ENCODE data around the gene P2RY14.

The P2RY14 gene

GRCh38 chr3:151219056-151219455 lies 59.3 kb downstream of the P2RY14 start:
- FAIRE-seq (no peak), DNase-seq (ENCODE audit: insufficient read length, low spot score) (no peak)

- no peak for FAIRE-seq
- DNase-seq (ENCODE audit: insufficient read length, low spot score): no peak
Measured at GRCh38 chr3:151218136-151218535, 60.2 kb downstream of the P2RY14 start.

- DNase-seq (ENCODE audit: insufficient read length, low spot score) (no peak), FAIRE-seq (no peak)
Measured at GRCh38 chr3:151216641-151217607, 61.4 kb downstream of the P2RY14 start.

GRCh38 chr3:151214459-151214858 lies 63.9 kb downstream of the P2RY14 start:
- DNase-seq (ENCODE audit: insufficient read length, low spot score) (no peak), FAIRE-seq (no peak)

- DNase-seq (ENCODE audit: insufficient read length, low spot score): no peak
- no peak for FAIRE-seq
Measured at GRCh38 chr3:151213881-151214280, 64.5 kb downstream of the P2RY14 start.

GRCh38 chr3:151213151-151213550 lies 65.2 kb downstream of the P2RY14 start:
- FAIRE-seq (no peak), DNase-seq (ENCODE audit: insufficient read length, low spot score) (no peak)

GRCh38 chr3:151210676-151211381 lies 67.5 kb downstream of the P2RY14 start:
- FAIRE-seq: no peak

GRCh38 chr3:151209654-151210053 lies 68.7 kb downstream of the P2RY14 start:
- DNase-seq (ENCODE audit: insufficient read length, low spot score) (no peak), FAIRE-seq (no peak)

More at GRCh38 chr3:151210676-151211381, 67.5 kb downstream of the P2RY14 start:
- no peak for DNase-seq (ENCODE audit: insufficient read length, low spot score)

- FAIRE-seq: no peak
- DNase-seq (ENCODE audit: insufficient read length, low spot score): no peak
Measured at GRCh38 chr3:151206201-151206600, 72.1 kb downstream of the P2RY14 start.

- no peak for DNase-seq (ENCODE audit: insufficient read length, low spot score)
- no peak for FAIRE-seq
Measured at GRCh38 chr3:151205482-151205881, 72.9 kb downstream of the P2RY14 start.

- DNase-seq (ENCODE audit: insufficient read length, low spot score): no peak
- no peak for FAIRE-seq
Measured at GRCh38 chr3:151204530-151205402, 73.6 kb downstream of the P2RY14 start.

GRCh38 chr3:151203051-151203420 lies 75.3 kb downstream of the P2RY14 start, which contains the start of gene GPR171:
GPR171 (minus strand) TSS chr3:151203216; CDS start chr3:151199386, 3,830 bp downstream.
- no peak for DNase-seq (ENCODE audit: insufficient read length, low spot score)
- no peak for FAIRE-seq

GRCh38 chr3:151201051-151201730 lies 77.2 kb downstream of the P2RY14 start:
- no peak for FAIRE-seq

GRCh38 chr3:151200586-151200985 lies 77.8 kb downstream of the P2RY14 start:
- DNase-seq (ENCODE audit: insufficient read length, low spot score) (no peak), FAIRE-seq (no peak)

More at GRCh38 chr3:151201051-151201730, 77.2 kb downstream of the P2RY14 start:
- no peak for DNase-seq (ENCODE audit: insufficient read length, low spot score)

- no peak for DNase-seq (ENCODE audit: insufficient read length, low spot score)
Measured at GRCh38 chr3:151199554-151200438, 78.5 kb downstream of the P2RY14 start.

GRCh38 chr3:151198849-151199248 lies 79.5 kb downstream of the P2RY14 start:
- DNase-seq (ENCODE audit: insufficient read length, low spot score) (no peak), FAIRE-seq (no peak)

More at GRCh38 chr3:151199554-151200438, 78.5 kb downstream of the P2RY14 start:
- FAIRE-seq: no peak

- FAIRE-seq: no peak
- no peak for DNase-seq (ENCODE audit: insufficient read length, low spot score)
Measured at GRCh38 chr3:151197981-151198767, 80.2 kb downstream of the P2RY14 start.

- no peak for DNase-seq (ENCODE audit: insufficient read length, low spot score)
- FAIRE-seq: no peak
Measured at GRCh38 chr3:151197228-151197627, 81.1 kb downstream of the P2RY14 start.

All from HTR-8/SVneo (cell line).